NCI-H2227 (cell line): ENCODE results near the gene LCE1A.

Source experiments
- DNase-seq: peaks from one replicate; lab custom pipeline; 2025; ENCODE audit not compliant: unreplicated experiment; lab: John Stamatoyannopoulos, UW

The LCE1A gene

GRCh38 chr1:152827173-152827572 lies at the start of gene LCE1A:
LCE1A (plus strand) TSS chr1:152827473; CDS start chr1:152827473, 0 bp downstream.
- no peak for DNase-seq

GRCh38 chr1:152777510-152778137 lies 49.6 kb upstream of the LCE1A start:
- no peak for DNase-seq

- DNase-seq, result no peak
Observed at GRCh38 chr1:152783095-152783494, 44.2 kb upstream of the LCE1A start.

GRCh38 chr1:152786077-152786476 lies 41.2 kb upstream of the LCE1A start, which contains the start of gene LCE1E:
LCE1E (plus strand) TSS chr1:152786257; CDS start chr1:152787300, 1,043 bp downstream.
- no peak for DNase-seq

GRCh38 chr1:152795686-152796085 lies 31.6 kb upstream of the LCE1A start:
- DNase-seq, result no peak

- DNase-seq, result no peak
Observed at GRCh38 chr1:152796421-152796820, 30.9 kb upstream of the LCE1A start, which contains the start of gene LCE1D. LCE1D (plus strand) TSS chr1:152796721; CDS start chr1:152797795, 1,074 bp downstream.

GRCh38 chr1:152801333-152801732 lies 25.9 kb upstream of the LCE1A start:
- DNase-seq, result no peak

- no peak for DNase-seq
Observed at GRCh38 chr1:152806576-152806975, 20.7 kb upstream of the LCE1A start, which contains the start of gene LCE1C. LCE1C (minus strand) TSS chr1:152806651; CDS start chr1:152805478, 1,173 bp downstream.

- no peak for DNase-seq
Observed at GRCh38 chr1:152811050-152811449, 16.2 kb upstream of the LCE1A start.

GRCh38 chr1:152811671-152812070 lies 15.6 kb upstream of the LCE1A start, which contains the start of gene LCE1B:
LCE1B (plus strand) TSS chr1:152811971; CDS start chr1:152812447, 476 bp downstream.
- DNase-seq, result no peak

GRCh38 chr1:152817309-152817708 lies 10.0 kb upstream of the LCE1A start:
- no peak for DNase-seq

GRCh38 chr1:152823294-152823693 lies 4.0 kb upstream of the LCE1A start:
- DNase-seq, result no peak

GRCh38 chr1:152824964-152825363 lies 2.3 kb upstream of the LCE1A start:
- DNase-seq, result no peak

GRCh38 chr1:152836870-152837269 lies 9.6 kb downstream of the LCE1A start:
- no peak for DNase-seq

GRCh38 chr1:152842556-152842955 lies 15.3 kb downstream of the LCE1A start, which contains the start of gene LCE6A:
LCE6A (plus strand) TSS chr1:152842856; CDS start chr1:152843521, 665 bp downstream.
- DNase-seq, result no peak

GRCh38 chr1:152855661-152856060 lies 28.4 kb downstream of the LCE1A start:
- no peak for DNase-seq

- DNase-seq, result no peak
Observed at GRCh38 chr1:152858062-152858461, 30.8 kb downstream of the LCE1A start.

- DNase-seq, result no peak
Observed at GRCh38 chr1:152859696-152860095, 32.4 kb downstream of the LCE1A start, which contains the start of gene LCE7A. LCE7A (plus strand) TSS chr1:152859996; CDS start chr1:152860698, 702 bp downstream.

- DNase-seq, result no peak
Observed at GRCh38 chr1:152860129-152860528, 32.9 kb downstream of the LCE1A start.

GRCh38 chr1:152861374-152861773 lies 34.1 kb downstream of the LCE1A start:
- no peak for DNase-seq

- no peak for DNase-seq
Observed at GRCh38 chr1:152864443-152864842, 37.2 kb downstream of the LCE1A start.

- no peak for DNase-seq
Observed at GRCh38 chr1:152866321-152866720, 39.0 kb downstream of the LCE1A start.
